GM19372 (cell line): Measurements from ENCODE around the gene MSH5.
A peak's percentile ranks its signal among the peaks of the same experiment; 100 is the strongest.
"Not testable (repeated sequence)": the region's sequence is repeated elsewhere in the genome, so short reads cannot be mapped to it uniquely, and the experiment has no call there.

Experiments used
- ATAC-seq: cut with Tn5 transposase; IDR thresholded peaks from one replicate; pipeline ENCODE4 v1.9.1; 2021; ENCODE audit warnings: mild to moderate bottlenecking, low read depth, moderate library complexity; ENCODE audit not compliant: unreplicated experiment

The MSH5 gene

DNA sequence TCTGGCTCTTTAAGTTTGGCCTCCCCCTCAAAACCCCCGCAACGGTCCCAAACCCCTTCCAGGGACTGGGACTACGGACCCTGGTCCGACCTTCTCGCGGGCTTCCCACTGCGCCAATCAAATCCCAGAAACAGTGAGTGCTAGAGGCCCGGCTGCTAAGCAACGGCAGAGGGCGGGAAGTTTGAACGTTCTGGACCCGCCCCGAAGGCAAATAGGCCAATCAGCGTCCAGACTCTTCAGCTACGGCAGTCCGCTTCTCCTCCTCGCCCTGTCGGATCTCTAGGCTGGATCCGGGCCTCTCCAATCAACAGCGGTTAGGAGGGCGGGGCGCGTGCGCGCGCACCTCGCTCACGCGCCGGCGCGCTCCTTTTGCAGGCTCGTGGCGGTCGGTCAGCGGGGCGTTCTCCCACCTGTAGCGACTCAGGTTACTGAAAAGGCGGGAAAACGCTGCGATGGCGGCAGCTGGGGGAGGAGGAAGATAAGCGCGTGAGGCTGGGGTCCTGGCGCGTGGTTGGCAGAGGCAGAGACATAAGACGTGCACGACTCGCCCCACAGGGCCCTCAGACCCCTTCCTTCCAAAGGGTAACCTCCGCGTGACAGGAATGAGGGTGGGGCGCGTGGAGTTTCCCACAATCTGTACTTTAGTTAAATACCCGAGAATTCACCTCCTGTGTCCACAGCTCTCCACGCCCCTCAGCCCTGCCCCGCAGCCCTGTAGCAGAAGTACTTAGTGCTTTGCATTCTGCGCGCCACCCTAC, at the start of gene MSH5:
Gene MSH5, plus strand, starts transcription at position 367 of the 758 bp plus-strand sequence. CDS start 462 bp downstream, outside the sequence.
- peak; percentile 77 for ATAC-seq

DNA sequence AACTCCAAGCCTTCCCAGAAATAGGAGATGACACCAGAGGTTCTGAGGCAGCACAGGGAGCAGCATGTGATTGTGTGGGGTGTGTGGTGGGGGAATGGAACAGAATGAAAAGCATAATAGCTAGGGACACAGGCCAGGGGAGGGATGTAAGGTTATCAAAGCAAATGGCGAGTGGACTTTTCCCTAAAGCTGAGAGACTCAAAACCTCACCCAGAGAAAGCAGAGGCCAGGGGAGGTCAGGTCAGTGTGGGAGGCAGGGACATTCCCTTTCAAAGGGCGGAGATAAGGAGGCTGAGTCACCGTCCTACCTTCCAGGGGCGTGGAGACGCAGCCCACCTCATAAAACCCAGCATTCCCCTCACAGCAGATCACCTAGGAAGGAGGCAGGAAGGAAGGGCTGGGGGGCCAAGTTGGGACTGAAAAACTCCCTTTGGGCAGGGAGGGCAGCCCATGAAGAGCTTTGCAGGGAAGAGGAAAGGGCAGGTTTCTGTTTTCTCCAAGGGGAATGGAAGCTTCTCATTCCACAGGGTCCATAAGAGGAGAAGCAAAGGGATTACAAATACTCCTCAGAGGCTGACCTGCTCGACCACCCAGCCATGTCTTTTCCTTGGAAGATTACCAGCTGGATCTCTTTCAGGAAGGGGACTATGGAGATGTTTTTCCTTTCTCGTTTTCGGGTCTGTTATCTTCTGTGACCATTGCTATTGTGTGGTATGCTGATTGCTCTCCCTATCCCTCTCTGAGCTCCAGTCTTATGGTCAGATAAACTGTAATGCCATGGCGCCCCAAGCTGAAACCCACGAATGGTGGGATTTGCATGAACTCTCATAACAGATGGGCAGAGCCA, 49.4 kb upstream of the MSH5 start:
- ATAC-seq = no peak

DNA sequence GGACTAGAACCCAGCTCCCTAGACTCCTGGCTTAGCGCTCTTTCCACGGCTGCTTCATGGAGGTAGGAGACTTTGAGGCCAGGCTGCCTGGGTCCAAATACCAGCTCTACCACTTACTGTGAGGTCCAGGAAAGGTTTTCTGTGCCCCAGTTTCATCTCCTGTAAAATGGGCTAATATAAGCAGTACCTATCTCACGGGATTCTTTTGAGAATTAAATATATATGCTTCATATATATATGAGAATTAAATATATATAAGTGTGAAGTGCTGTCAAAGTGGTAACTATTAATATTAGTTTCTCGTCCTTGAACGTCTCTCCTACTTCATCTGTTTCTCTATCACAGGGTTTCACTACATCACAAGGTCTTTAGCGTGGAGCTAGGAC, 48.7 kb upstream of the MSH5 start:
- ATAC-seq = no peak

DNA sequence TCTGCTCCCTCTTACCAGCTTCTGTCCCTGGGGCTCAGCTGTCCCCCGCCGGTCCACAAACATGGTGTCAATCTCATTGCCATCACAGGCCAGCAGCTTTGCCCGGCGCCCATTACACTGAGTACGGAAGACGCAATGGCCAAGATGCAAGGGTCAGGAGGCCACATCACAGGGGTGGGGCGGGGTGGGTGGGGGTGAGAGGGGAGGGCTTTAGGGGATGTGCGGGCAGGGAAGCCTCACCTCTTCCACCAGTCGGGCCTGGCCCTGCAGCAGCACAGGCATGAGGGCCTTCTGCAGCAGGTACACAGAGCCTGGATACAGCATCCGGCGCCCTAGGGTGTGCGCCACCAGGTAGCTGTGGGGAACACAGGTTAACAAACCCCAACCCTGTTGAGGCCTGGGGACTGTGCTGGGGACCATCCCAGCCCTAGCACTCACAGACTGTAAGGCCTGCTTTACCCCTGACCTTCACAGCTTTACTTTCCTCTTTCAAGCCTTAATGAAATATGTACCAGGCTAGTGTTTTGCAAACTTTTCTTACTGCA, 48.2 kb upstream of the MSH5 start:
- no peak for ATAC-seq

DNA sequence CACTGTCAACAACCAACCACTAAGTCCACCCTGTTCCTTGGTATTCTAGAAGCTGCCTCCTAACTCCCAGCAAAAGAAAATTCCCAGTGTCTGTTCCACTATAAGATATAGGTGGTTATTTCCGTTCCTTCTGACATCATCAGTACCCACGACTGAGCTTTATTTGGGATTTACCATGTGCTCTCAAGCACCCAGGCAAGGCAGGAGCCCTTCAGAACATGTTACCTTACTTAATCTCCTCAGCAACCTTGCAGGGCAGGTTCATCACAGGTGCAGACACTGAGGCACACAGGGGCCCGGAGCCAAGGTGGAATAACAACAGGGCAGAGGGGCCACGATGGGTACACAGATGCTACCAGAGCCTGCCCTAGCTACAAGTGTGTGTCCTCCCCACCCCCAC, 47.5 kb upstream of the MSH5 start:
- ATAC-seq = no peak

DNA sequence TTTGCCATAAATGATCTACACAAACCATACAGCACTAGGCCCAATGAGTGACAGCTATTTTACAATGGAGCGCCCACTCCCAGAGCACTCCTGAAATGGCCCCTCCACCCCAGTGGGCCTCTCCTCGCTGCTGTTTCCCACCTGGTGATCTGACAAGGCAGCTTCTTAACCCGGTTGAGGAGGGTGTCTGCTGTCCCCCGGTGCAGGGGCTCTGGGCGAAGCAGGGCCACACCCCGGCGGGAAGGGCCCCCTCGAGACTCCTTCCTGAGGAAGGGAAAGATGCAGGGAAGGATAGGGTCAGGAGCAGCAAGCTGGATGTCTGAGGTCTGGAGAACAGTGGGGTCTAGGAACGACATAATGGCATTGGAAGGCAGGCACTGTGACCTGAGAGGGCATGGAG, 46.9 kb upstream of the MSH5 start:
- no peak for ATAC-seq

DNA sequence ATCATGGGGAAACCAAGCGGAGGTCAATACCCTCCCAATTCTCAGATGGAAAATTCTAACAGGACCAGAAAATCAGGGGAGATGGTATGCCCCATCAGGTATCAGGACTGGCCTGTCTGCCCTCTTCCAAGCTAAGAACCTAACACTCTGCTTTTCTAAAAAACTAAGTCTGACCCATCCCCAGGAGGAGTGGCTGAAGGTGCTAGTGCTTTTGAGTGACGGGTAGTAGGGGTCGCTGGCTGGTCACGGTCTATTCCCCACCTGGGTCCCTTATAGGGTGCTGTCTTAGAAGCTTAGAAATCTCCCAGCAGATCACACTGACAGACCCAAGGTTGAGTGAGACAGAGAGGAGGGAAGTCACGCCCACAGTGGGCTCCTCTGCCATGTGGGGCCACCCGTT, 46.3 kb upstream of the MSH5 start:
- no peak for ATAC-seq

DNA sequence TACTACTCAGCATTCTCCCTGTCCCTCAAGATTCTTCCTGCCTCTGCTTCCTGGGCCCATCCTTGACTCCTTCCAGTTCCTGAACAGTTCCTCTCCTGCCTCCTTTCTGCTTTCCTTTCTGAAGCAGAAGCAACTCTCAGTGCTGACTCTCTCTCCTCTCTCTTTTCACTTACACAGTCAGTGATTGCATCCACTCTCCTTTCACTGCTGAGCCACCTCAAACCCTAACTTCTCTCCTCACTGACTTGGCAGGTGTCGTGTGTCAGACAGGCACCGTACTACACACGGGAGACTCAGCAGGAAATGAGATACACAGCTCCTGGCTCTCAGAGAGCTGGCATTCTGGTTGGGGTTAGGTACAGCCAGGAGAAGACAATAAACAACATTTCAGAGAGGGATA, 42.2 kb upstream of the MSH5 start:
- no peak for ATAC-seq

DNA sequence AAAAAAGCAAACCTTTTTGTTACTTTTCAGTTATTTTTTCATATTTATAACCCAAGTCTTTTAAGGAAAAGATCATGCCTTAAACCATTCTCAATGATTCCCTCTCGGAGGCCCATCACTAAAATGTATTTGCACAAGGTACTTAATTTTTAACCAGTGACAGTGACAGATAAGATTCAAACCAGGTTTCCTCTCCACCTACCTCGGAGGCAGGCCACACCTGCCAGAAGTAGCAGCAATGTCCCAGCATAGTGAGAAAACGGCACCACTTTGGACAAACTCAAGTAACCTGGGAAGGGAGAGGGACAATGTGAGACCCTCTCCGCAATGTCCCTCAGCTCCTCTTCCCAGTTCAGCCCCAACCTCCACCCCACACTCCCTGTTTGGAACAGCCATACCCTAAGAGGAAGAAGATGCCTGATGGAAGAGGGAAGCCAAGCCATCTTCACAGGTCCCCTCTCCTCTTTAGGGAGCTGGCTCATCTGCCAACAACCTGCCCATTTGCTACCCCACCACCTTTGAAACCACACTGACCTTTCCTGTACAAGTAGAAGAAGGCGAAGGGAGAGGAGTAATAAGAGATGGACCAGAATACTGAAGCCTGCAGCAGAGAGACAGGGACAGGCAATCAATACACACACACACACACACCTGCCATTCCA, 38.9 kb upstream of the MSH5 start:
- ATAC-seq = no peak

DNA sequence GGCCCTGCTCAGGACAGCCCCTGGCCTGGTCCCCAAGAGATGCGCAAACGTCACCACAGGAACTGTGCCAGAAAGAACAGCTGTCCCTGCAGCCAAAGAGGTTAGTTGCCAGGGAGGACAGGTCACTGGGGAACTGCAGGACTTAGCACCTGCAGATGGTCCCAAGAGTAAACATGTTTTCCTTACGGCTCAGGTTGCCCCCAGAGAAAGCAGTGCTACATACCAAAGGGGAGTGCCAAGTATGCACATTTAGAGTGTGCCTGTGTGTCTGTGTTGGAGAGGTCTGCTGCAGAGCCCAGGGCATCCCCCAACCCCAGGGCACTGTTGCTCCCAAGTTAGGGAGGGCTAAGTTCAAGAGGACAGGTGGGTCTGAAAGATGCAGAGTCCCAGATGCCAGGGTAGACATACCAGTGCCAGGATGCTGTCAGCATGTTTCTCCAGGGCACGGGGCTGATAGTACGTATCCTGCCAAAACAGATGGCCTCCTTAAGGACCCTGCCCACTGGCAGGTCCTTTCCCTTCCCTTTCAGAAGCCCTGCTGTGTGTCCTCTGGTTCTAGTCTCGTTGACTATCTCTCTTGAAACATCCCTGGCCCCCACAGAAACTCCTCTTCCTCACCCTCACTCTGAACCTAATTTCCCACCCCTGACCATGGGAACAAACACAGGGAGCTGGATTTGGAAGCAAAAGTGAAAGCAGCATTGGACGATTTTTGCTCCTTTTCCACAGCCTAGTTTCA, 38.0 kb upstream of the MSH5 start:
- ATAC-seq = no peak

DNA sequence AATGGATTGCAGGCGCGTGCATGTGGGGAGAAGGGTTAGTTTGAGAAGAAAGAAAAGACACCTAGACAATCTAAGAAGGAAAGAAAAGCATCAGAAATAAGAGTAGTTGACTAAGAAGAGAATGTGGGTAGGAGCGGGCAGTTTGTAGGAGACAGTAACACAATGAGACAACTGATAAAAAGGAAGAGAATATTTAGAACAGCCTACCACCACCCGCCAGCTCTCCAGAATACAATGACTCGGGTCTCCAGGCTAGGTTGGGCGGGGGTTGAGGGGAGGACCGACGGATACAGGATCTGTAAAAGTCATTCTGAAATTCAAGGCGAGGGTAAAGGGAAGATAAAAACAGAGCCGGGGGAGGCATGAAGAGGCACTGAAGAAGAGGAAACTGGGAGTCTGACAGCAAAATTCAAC, 37.4 kb upstream of the MSH5 start:
- ATAC-seq = no peak

DNA sequence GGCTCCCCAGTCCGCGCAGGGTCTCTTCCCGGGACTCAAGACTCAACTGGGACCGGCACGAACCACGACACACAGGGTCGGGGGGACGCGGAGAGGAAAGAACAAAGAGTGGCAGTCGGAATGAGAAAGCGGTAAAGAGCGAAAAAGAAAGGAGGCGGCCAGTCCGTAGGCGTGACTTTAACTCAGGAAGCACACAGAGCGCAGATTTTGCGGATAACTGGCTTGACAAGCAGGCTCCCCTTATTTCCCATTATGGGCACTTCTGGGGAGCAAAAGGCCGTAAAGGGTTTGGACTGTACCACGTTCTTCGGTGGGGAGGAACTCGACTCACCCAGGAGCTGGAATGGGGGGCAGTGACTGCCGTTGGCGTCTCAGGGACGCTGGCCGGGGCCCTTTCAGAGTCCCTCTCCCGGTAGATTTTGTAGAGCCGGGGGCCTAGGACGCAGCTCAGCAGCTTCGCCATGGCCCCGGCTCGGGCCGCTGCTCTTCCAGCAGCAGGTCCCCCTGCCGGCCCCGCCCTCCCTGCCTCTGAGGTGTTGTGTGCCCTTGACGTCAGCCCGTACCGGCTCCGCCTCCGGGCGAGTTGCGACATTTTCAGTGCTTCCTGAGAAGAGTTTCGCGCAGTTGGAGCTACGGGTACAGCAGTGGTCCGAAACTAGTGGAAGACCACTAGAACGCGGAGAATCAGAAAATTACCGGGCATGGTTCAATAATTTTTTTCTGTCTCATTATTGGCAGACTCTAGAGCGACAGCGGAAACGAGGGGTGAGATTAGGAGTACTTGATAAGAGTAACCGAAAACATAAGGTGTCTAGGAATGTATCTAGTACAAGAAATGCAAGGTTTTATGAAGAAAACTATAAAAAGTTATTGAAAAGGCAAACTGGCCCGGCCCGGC, 36.7 kb upstream of the MSH5 start, which contains the start of gene ABHD16A:
Gene ABHD16A, minus strand, starts transcription at position 506 of the 898 bp plus-strand sequence. Its CDS starts 43 bp downstream, at position 463.
- peak; percentile 93 for ATAC-seq

DNA sequence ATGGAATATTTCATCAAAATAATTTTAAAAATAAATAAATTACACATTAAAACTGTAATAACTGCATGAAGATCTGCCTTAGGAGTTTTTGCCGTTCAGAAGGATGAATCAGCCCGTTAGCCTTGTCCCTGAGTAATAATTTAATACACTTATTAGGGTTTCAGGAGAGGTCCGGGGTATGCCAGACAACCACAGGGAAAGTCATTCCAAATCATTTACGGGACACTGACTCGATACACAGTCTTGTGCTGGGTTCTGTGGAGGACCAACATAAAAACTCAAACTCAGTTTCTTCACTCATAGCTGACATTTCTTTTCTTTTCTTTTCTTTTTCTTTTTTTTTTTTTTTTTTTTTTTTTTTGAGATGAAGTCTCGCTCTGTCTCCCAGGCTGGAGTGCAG, 33.9 kb upstream of the MSH5 start:
- ATAC-seq = no peak

DNA sequence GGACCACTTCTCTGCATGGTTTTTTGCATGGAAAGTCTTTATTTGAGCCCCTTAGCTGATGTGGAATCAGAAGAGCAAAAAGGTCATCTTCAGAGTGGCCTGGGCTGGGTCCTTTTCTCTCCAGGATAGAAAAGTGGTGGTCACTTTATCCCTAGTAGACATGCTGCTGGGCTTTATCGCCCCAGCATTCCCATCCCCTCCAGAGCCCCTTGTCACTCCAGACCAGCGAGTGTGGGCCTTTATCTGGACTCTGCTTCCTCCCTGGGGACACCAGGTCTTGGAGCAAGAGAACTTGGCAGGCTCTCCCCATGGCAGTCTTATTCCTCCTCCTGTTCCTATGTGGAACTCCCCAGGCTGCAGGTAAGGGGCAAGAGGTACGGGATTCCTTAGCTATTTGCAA, 33.2 kb upstream of the MSH5 start, which contains the start of gene LY6G6F:
Gene LY6G6F, plus strand, starts transcription at position 268 of the 400 bp plus-strand sequence. Its CDS starts 41 bp downstream, at position 309.
- no peak for ATAC-seq

DNA sequence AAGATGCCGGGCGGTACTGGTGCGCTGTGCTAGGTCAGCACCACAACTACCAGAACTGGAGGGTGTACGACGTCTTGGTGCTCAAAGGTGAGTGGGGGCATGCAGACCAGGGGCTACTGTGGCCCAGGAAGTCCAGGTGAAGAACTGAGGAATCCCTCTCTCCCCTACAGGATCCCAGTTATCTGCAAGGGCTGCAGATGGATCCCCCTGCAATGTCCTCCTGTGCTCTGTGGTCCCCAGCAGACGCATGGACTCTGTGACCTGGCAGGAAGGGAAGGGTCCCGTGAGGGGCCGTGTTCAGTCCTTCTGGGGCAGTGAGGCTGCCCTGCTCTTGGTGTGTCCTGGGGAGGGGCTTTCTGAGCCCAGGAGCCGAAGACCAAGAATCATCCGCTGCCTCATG, 32.1 kb upstream of the MSH5 start:
- no peak for ATAC-seq

DNA sequence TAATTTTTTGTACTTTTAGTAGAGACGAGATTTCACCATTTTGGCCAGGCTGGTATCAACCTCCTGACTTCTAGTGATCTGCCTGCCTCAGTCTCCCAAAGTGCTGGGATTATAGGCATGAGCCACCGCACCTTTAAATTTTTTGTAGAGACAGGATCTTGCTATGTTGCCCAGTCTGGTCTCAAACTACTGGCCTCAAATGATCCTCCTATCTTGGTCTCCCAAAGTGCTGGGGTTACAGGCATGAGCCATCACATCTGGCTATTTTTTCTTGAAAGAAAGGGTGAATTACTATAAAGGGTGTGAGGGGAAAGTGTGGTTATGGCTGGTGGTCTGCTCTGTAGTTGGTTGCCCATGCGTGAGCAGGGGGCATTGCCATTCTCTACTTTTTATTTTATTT, 31.6 kb upstream of the MSH5 start:
- no peak for ATAC-seq

DNA sequence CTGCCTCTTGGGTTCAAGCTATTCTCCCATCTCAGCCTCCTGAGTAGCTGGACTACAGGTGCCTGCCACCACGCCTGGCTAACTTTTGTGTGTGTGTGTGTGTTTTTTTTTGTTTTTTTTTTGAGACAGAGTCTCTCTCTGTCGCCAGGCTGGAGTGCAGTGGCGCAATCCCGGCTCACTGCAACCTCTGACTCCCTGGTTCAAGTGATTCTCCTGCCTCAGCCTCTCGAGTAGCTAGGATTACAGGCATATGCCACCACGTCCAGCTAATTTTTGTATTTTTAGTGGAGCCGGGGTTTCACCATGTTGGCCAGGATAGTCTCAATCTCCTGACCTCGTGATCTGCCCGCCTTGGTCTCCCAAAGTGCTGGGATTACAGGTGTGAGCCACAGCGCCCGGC, 30.6 kb upstream of the MSH5 start:
- ATAC-seq = not testable (repeated sequence)

DNA sequence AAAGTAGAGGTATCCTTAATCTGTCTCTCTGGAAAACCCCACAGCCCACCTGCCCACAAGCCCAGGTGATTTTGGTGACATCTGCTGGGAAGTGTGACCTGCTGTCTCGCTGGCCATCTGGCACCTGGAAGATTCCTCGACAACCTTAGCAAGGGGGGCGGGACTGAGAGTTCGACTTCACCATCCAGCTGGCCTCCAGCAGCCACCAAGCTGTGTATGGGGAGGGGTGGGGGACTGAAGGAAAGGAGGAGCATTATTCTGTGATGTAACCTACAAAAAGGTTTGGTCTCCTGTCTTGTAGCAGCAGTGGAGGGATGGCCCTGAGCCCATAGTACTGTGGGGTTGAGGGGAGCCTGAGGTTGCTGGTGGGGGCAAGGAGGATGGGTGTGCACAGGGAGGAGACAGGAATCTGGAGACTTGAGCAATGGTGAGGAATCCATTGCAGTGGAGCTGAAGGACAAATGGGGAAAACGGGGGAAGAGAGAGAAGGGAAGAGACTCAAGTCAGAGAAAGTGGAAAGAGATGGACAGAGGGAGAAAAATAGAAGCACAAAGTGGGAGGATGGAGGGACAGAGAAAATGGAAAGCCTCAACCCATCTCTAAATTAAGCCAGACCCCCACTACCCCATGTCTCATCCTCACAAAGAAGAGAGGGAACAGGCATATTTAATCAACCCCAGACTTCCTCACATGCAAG, 29.1 kb upstream of the MSH5 start:
- ATAC-seq = no peak
